GM18505 (cell line): Measurements from ENCODE around the gene MRPL36.

Experiments
- ATAC-seq: cut with Tn5 transposase; IDR thresholded peaks from one replicate; pipeline ENCODE4 v1.9.1; 2021; ENCODE audit not compliant: unreplicated experiment
- POLR2A ChIP-seq: IDR thresholded peaks from 4 replicates; pipeline ENCODE4 v1.6.1; 2011; ENCODE audit warnings: borderline replicate concordance; ENCODE audit not compliant: insufficient read depth, insufficient read length; ENCODE audit errors: extremely low read depth

Gene MRPL36

DNA sequence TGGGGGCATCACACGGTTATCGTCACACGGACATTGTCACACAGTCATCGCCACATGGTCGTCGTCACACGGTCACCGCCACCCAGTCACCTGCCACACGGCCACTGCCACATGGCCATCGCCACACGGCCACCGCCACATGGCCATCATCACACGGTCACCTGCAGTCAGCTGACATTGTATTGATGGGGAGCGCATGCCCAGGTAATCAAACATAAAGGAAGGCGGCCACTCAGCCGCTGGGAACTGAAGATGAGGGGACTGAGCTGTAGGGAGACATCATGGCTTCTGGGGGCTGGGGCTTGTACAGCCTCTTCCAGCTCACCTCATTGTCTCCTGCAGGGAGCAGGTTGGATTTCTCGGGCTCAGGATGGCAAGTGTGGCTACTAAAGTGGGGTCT, 49.2 kb downstream of the MRPL36 start:
- ATAC-seq, result no peak
- no peak for TF ChIP-seq POLR2A

DNA sequence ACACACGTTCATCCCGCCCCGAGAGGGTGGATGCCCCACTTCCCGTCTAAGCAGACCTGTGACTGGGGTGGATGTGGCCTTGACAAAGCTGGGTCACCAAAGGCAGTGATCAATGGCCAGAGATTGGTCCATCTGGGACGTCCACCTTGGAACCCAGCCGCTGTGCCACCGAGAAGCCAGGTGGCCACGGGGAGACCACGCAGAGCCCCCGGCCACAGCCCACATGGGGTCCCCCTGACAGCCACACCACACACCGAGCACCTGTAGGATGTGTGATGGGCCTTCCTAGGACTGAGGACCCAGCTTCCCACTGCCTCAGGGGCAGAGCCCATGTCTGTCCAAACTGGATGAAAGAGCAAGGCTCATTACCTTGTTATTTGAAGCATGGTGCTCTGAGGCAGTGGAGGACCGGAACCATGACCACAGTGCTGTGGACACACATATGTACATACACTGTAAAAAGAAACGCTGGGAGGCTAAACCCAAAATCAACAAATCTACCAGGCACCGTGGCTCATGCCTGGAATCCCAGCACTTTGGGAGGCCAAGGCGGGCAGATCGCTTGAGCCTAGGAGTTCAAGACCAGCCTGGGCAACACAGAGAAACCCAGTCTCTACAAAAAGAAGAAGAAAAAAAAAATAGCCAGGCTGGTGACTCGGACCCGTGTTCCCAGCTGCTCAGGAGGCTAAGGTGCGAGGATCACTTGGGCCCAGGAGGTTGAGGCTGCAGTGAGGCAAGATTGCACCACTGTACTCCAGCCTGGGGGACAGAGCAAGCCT, 50.1 kb downstream of the MRPL36 start:
- no peak for ATAC-seq
- no peak for TF ChIP-seq POLR2A

DNA sequence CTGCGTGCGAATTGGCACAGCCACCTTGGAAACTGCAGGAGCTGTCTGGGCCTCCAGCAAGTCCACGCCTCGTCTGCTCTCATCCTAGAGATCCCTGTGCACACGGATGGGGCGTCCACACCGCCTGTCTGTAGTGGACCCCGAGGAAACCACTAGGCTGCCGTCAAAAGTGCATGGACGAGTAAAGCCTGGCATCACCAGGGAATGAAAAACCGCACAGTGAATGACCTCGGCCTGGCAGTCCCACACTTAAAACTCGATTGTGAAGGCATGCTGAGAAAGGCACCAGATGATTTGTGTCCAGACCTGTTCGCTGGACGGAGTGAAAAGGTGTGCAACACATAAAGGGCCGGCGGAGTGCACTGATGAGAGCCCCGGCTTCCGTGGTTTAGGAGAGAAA, 50.8 kb downstream of the MRPL36 start:
- ATAC-seq, result no peak
- TF ChIP-seq POLR2A, result no peak
